Stomach (tissue), 4 donors: ENCODE measurements around the gene CFAP61.

Experiments
- CTCF ChIP-seq, 7 experiments: fragments of 450-650 bp in 4 of 7; fragments of 200-600 bp in 3 of 7; sonication (generic) in 3 of 7; IDR thresholded peaks; one replicate each; pipeline ENCODE4 v1.5.1; 2016 to 2019; ENCODE audit warnings: antibody characterized with exemption in 7 of 7, control low read depth in 2 of 7, mild to moderate bottlenecking in 1 of 7
- POLR2AphosphoS5 ChIP-seq, 3 donors: sonication (generic); formaldehyde crosslinking; IDR thresholded peaks; one replicate each; pipeline ENCODE4 v1.6.1; 2016; ENCODE audit warnings: antibody characterized with exemption in 3 of 3

GRCh38 chr20:20060234-20060998 lies 8.1 kb downstream of the CFAP61 start:
- TF ChIP-seq POLR2AphosphoS5 (IDR thresholded peaks at IDR 0.05) (no peak), CTCF (IDR thresholded peaks at IDR 0.05) (no peak)
